IPS-20b (cell line): ENCODE results near the gene JARID2.

Experiments used
- H3K27ac ChIP-seq: one replicate; pipeline ENCODE4 v1.5.1; 2013; ENCODE audit warnings: low read length
- H3K27me3 ChIP-seq: 2 replicates; pipeline ENCODE4 v1.6.1; 2013; ENCODE audit warnings: mild to moderate bottlenecking, low read length, inconsistent platforms; ENCODE audit not compliant: insufficient read depth
- H3K36me3 ChIP-seq: 2 replicates; pipeline ENCODE4 v1.6.1; 2013; ENCODE audit warnings: low read depth, mild to moderate bottlenecking, inconsistent platforms, low read length, moderate library complexity; ENCODE audit not compliant: insufficient read depth
- H3K4me1 ChIP-seq: 2 replicates; pipeline ENCODE4 v1.6.1; 2013; ENCODE audit warnings: mild to moderate bottlenecking, control low read depth, inconsistent platforms, low read length, moderate library complexity; ENCODE audit not compliant: insufficient read depth
- H3K4me3 ChIP-seq: 2 replicates; pipeline ENCODE4 v1.5.1; 2013; ENCODE audit warnings: mild to moderate bottlenecking, low read length, inconsistent platforms
- H3K9ac ChIP-seq: 2 replicates; pipeline ENCODE4 v1.6.1; 2013; ENCODE audit warnings: low read depth, mild to moderate bottlenecking, inconsistent platforms, low read length, moderate library complexity
- H3K9me3 ChIP-seq: 2 replicates; pipeline ENCODE4 v1.6.1; 2013; ENCODE audit warnings: mild to moderate bottlenecking, low read depth, low read length, inconsistent platforms; ENCODE audit not compliant: insufficient read depth

Gene JARID2

DNA sequence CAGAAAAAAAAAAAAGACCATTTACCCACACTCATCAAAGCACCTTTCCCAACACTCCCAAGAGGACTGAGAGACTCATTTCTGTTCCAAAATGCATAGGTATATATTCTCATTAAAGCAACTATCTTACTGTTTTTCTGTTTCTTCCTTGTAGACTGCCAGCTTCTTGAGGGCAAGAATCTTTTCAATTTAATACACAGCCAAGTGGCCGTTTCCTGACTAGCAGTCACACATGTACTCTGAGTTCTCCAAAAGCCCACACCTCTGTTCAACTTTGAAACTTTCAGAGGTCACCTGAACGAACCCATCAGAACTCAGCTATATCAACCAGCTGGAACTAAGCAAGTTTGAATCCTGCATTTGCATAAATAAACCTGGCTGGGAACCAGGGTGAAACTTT lies 324.3 kb downstream of the JARID2 start:
- H3K27ac ChIP-seq, result no peak overlapping the region
- H3K9me3 ChIP-seq, result no peaks in the 10 kb centered on the region; the same call in 1 of the 2 replicates
- H3K4me1 ChIP-seq, result peaks cover 12% of the 10 kb centered on the region
- no peaks in the 10 kb centered on the region for H3K27me3 ChIP-seq
- no peaks in the 10 kb centered on the region for H3K36me3 ChIP-seq
- H3K9ac ChIP-seq, result no peak overlapping the region
- H3K4me3 ChIP-seq, result no peak overlapping the region
